Mesenteric fat pad (tissue), 1 donor: ENCODE data around the gene PRKCD. TPM values are rescaled to one million over a fixed set of nuclear protein-coding genes. Genes with fewer than 3 reads are reported as not detected.

Experiments
- DNase-seq: peaks from one replicate; pipeline ENCODE4 v3.0.0-alpha.2; 2020; ENCODE audit warnings: low spot score
- total RNA-seq: library from RNA; stranded (reverse); fragmentation: NEBNext Ultra II Directional; extraction: Animal tissue kit (Norgen Biotek cat#: 25700); gene quantifications from one replicate; pipeline ENCODE4 v1.2.1, GENCODE V29; 2021
- donor health status: DM: yes; HTN: yes; CAD: no.

PRKCD gene
- total RNA-seq, 1 donor from 2014 or later: 80.4 TPM

DNA sequence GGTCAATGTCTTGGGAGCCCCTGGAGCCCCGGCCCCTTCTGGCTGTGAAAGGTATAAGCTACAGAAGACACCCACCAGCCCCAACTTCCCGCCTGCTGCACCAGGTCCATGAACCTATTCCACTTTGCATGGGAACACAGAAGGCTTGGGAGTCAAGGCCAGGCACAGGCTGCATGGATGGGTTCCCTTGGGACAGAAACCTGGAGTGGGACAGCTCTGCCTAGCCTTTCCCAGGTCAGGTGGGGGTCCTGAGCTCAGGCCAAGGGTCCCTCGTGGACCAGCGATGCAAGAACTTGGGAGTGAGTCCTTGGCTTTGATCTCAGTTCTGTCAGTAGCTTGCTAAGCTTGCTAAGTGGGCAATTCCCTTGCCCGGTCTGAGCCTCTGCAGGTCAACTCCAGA is 69.8 kb downstream of the PRKCD start:
- no peak for DNase-seq

- no peak for DNase-seq
These were observed 70.8 kb downstream of the PRKCD start for GRCh38 chr3:53231532-53232511.

GRCh38 chr3:53232641-53233377 is 71.8 kb downstream of the PRKCD start:
- DNase-seq: no peak

DNA sequence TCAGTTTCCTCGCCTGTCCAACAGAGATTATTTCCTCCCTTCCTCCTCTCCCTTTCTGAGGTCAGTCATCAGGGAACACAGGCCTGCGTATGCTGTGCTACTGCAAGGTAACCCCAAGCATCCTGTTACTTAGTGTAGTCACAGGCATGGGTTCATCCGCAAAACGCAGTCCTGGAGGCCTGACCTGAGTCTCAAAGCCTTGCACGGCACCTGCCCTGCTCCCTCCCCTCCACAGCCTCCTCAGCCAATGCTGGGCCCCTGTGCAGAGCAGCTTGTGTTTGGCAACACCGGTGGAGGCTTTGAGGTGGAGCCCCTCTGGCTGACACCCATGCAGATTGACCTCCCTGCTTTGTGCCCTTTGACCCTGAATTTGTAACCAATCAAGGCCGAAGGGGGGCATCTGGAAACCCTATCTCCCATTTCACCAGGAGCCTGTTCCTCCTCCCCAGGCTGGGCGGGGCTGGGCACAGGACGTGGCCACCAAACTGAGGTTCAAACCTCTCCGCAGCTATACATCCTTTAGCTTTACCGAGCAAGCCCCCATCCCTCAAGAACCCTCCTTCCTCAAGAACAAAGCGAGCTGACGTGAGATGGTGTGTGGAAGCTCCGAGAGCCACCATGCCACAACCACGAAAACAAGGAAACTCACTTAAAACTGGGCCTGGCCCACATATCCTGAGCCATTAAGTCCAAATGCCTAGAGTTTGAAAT is 73.3 kb downstream of the PRKCD start:
- DNase-seq: no peak

GRCh38 chr3:53234841-53235232 is 73.8 kb downstream of the PRKCD start:
- DNase-seq: no peak

DNA sequence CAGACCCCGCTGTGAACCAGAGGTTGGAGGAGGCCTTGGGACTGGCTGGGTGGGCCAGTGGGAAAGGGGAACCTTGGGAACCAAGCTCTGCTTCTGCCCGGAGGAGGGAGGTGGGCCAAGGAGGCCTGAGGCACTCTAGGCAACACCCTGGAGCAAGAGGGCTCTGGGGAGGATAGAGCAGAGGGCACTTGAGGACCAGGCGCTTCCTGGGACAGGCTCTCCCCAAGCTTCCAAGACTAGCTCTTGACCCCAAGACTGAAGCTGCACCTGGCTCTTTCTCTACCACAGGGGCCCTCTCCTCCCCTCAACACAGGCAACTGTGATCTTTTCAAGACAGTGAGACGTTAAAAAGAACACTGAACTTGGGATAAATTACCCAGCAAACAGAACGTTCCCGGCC is 74.5 kb downstream of the PRKCD start:
- DNase-seq: no peak

DNA sequence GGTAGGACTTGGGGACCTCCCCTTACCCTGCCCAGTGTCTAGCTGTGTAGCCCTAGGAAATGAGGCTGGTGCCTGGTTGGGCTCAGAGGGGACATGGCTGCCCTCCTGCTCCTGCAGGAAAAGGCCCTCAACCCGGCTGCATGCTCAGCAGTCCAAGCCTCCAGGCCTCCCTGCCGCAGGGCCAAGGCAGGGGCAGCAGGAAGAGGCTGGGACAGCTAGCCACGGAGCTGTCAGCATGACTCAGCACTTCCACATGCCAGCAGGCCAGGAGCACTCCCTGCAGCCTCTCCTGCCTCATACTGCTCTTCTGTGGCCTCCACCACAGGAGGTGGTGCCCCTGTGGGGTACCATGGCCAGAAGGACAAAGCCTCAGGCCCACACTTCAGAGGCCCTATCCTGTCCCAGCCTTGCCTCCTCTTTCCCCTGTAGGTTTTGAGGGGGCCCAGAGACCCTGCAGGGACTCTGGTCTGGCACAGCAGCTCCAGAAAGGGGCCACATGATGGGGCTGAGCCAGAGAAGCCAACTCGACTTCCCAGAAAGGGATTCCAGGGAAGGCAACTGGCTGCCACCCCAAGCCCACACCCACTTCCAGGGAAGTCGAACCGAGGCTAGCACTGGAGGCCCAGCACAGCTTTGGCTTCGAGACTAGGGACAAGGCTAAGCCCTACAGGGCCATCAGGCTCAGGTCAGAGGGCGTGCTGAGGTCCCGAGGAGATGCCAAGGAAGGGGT is 75.3 kb downstream of the PRKCD start:
- no peak for DNase-seq

- no peak for DNase-seq
These were observed 77.2 kb downstream of the PRKCD start for GRCh38 chr3:53238051-53238850.

GRCh38 chr3:53238886-53239285 is 77.9 kb downstream of the PRKCD start:
- DNase-seq: no peak

GRCh38 chr3:53239800-53240199 is 78.8 kb downstream of the PRKCD start:
- no peak for DNase-seq

GRCh38 chr3:53240989-53241972 is 80.3 kb downstream of the PRKCD start:
- no peak for DNase-seq

GRCh38 chr3:53242155-53242554 is 81.1 kb downstream of the PRKCD start:
- no peak for DNase-seq

Other genes starting within 250 kb of the PRKCD start
- 8.9 TPM for gene SFMBT1, start 115.1 kb upstream of the PRKCD start, total RNA-seq
- gene RFT1, start 30.8 kb upstream of the PRKCD start, total RNA-seq: 19.1 TPM
- gene TKT, start 94.8 kb downstream of the PRKCD start, total RNA-seq: 416 TPM
- gene DCP1A, start 186.3 kb downstream of the PRKCD start, total RNA-seq: 28.6 TPM